ENCODE results near the gene SHMT1.

- no peak for TF ChIP-seq CTCF (IDR thresholded peaks at IDR 0.05 in 8 of 11, conservative IDR thresholded peaks at IDR 0.05 in 3 of 11)
- TF ChIP-seq POLR2A (IDR thresholded peaks at IDR 0.05) = no peak
- TF ChIP-seq POLR2AphosphoS5 (IDR thresholded peaks at IDR 0.05) = peak in 1 of 3 donors; percentile 54
These were observed 6.7 kb downstream of the SHMT1 start for GRCh38 chr17:18356624-18357023.

All from spleen (tissue), 7 donors.